ENCODE data around the gene TOPAZ1.

- TF ChIP-seq POLR2AphosphoS5 (IDR thresholded peaks at IDR 0.05; ENCODE audit: low read depth, low read length) (no peak), POLR2A (IDR thresholded peaks at IDR 0.05; ENCODE audit: low read depth, low read length) (no peak)
These were observed 22.5 kb downstream of the TOPAZ1 start for GRCh38 chr3:44264146-44264545.
